ENCODE data around the gene TSGA10. TPM values are rescaled to one million over a fixed set of nuclear protein-coding genes. Genes with fewer than 3 reads are reported as not detected.

Gene TSGA10
- total RNA-seq, 1 experiment from 2014 or later: 6.6 TPM

DNA sequence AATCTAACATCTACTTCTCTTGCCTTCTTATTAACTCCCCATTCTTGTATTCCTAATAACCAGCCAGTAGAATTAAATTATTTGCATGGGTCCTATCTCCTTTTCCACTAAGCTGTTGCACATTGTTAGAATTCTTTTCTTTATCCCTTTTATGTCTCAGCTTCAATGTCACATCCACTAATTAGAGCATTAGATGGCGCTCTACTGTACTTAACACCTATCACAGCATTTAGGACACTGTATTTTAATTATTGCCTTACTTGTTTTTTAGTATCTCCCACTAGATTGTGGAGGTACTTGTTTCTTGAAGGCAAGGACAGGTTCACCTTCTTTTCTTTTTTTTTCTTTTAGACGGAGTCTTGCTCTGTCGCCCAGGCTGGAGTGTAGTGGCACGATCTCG lies 3.9 kb upstream of the TSGA10 start:
- Histone ChIP-seq H3K27ac (ENCODE audit: low read depth, low read length) (no peak overlapping the region), H2AFZ (ENCODE audit: low read depth, low read length, poor library complexity, severe bottlenecking) (no peak overlapping the region), H3K4me2 (ENCODE audit: low read length) (no peak overlapping the region), H3K9ac (ENCODE audit: low read length) (no peak overlapping the region), H3K36me3 (ENCODE audit: control insufficient read depth in 1 of 2, insufficient read depth in 2 of 2, low read length in 2 of 2) (0 out of 4 replicates have a peak, but pooled peaks cover 0 to 3% of the 10 kb centered on the region in 2 experiments), H3K79me2 (ENCODE audit: insufficient read depth, low read length) (peaks cover 5% of the 10 kb centered on the region; the same call in 1 of the 2 replicates), H3K9me3 (ENCODE audit: control insufficient read depth in 1 of 2, insufficient read depth in 1 of 2, low read depth in 1 of 2, low read length in 2 of 2) (no peaks in the 10 kb centered on the region), H3K4me3 (replicated peaks in 1 of 2; ENCODE audit: low read depth in 1 of 2, low read length in 2 of 2) (no peak overlapping the region), H3K4me1 (ENCODE audit: control insufficient read depth in 1 of 2, insufficient read depth in 2 of 2, low read length in 2 of 2) (peaks cover 11 to 13% of the 10 kb centered on the region in 2 experiments), H3K9me2 (ENCODE audit: insufficient read depth) (no peaks in the 10 kb centered on the region), H4K20me1 (ENCODE audit: insufficient read depth) (no peaks in the 10 kb centered on the region), H3K27me3 (ENCODE audit: insufficient read depth, low read length) (no peaks in the 10 kb centered on the region)
- no TSS peak for BruUV-seq (replicated peaks)
- ATAC-seq: no peak
- ChIA-PET RAD21 (ENCODE audit: low non-redundant PET in 1 of 2, low total read pairs in 2 of 2, uncharacterized antibody in 2 of 2, unreplicated experiment in 2 of 2) (no interaction called here), POLR2A (no interaction called here), CTCF (interaction anchor here (1.1 to 1.4 kb wide), 2 partner anchors 9 to 331 kb away, joined by 3 read pairs; partner anchors contain the start of gene REV1)
- intact Hi-C loops (cut with micrococcal nuclease): loop anchor here (10.0 kb wide), 1 partner anchor 336 kb away; the partner anchor contains the start of gene REV1
- TF ChIP-seq EGR1 (IDR thresholded peaks at IDR 0.05; ENCODE audit: low read depth) (no peak), YY1 (IDR thresholded peaks at IDR 0.05; ENCODE audit: extremely low read depth, insufficient replicate concordance, low read depth, low read length) (no peak), CEBPB (IDR thresholded peaks at IDR 0.05; ENCODE audit: low read depth) (no peak), RAD21 (IDR thresholded peaks at IDR 0.05; ENCODE audit: low read depth) (0 out of 2 replicates have a peak, but pooled peaks have one; percentile 12)
- TF ChIP-seq, protein P1, sequence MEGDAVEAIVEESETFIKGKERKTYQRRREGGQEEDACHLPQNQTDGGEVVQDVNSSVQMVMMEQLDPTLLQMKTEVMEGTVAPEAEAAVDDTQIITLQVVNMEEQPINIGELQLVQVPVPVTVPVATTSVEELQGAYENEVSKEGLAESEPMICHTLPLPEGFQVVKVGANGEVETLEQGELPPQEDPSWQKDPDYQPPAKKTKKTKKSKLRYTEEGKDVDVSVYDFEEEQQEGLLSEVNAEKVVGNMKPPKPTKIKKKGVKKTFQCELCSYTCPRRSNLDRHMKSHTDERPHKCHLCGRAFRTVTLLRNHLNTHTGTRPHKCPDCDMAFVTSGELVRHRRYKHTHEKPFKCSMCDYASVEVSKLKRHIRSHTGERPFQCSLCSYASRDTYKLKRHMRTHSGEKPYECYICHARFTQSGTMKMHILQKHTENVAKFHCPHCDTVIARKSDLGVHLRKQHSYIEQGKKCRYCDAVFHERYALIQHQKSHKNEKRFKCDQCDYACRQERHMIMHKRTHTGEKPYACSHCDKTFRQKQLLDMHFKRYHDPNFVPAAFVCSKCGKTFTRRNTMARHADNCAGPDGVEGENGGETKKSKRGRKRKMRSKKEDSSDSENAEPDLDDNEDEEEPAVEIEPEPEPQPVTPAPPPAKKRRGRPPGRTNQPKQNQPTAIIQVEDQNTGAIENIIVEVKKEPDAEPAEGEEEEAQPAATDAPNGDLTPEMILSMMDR (IDR thresholded peaks at IDR 0.05 in 2 of 3, conservative IDR thresholded peaks at IDR 0.05 in 1 of 3; ENCODE audit: borderline replicate concordance in 1 of 3, insufficient read depth in 1 of 3, low read depth in 2 of 3, low read length in 2 of 3): peak in 2 of 3 experiments; percentile 18 to 41; a peak in 3 of 6 replicates
- no peak for DNase-seq (ENCODE audit: low read depth, low spot score)

DNA sequence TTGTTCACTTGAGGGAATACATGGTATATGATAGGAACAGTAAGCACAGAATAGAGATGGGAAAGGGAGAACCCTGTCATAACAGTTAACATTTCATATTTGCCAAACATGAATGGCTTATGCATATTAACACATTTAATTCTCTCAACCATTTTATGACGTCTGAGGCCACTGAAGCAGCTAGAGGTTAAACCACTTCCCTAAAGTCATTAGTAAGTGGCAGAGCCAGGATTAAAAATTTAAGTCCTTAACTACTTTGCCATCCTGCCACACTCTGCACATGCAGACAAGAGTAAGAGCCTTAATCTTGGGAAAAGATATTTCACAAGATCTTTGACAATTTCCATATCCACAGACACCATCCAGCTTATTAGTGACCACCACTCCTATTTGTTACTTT lies 2.1 kb upstream of the TSGA10 start:
- Histone ChIP-seq H3K9me2 (ENCODE audit: insufficient read depth) (no peaks in the 10 kb centered on the region), H3K4me1 (ENCODE audit: control insufficient read depth in 1 of 2, insufficient read depth in 2 of 2, low read length in 2 of 2) (peaks cover 13 to 15% of the 10 kb centered on the region in 2 experiments), H3K79me2 (ENCODE audit: insufficient read depth, low read length) (peaks cover 5% of the 10 kb centered on the region; the same call in 1 of the 2 replicates), H2AFZ (ENCODE audit: low read depth, low read length, poor library complexity, severe bottlenecking) (no peak overlapping the region), H3K4me2 (ENCODE audit: low read length) (no peak overlapping the region), H4K20me1 (ENCODE audit: insufficient read depth) (no peaks in the 10 kb centered on the region), H3K27ac (ENCODE audit: low read depth, low read length) (no peak overlapping the region), H3K27me3 (ENCODE audit: insufficient read depth, low read length) (no peaks in the 10 kb centered on the region), H3K9me3 (ENCODE audit: control insufficient read depth in 1 of 2, insufficient read depth in 1 of 2, low read depth in 1 of 2, low read length in 2 of 2) (no peaks in the 10 kb centered on the region), H3K4me3 (replicated peaks in 1 of 2; ENCODE audit: low read depth in 1 of 2, low read length in 2 of 2) (no peak overlapping the region), H3K36me3 (ENCODE audit: control insufficient read depth in 1 of 2, insufficient read depth in 2 of 2, low read length in 2 of 2) (0 out of 4 replicates have a peak, but pooled peaks cover 0 to 3% of the 10 kb centered on the region in 2 experiments), H3K9ac (ENCODE audit: low read length) (no peak overlapping the region)
- intact Hi-C loops (cut with micrococcal nuclease): loop anchor here (10.0 kb wide), 1 partner anchor 338 kb away; the partner anchor contains the start of gene REV1
- DNase-seq (ENCODE audit: low read depth, low spot score) (no peak), ATAC-seq (no peak)
- CTCF ChIA-PET: no interaction called here
- RAD21 ChIA-PET (ENCODE audit: low non-redundant PET in 1 of 2, low total read pairs in 2 of 2, uncharacterized antibody in 2 of 2, unreplicated experiment in 2 of 2): no interaction called here
- POLR2A ChIA-PET: no interaction called here
- no TSS peak for BruUV-seq (replicated peaks)
- TF ChIP-seq ZFX (IDR thresholded peaks at IDR 0.05): no peak
- no peak for TF ChIP-seq ZNF274 (IDR thresholded peaks at IDR 0.05; ENCODE audit: low read depth, low read length)
- TF ChIP-seq EZH2 (IDR thresholded peaks at IDR 0.05): no peak
- no peak for TF ChIP-seq JUND (IDR thresholded peaks at IDR 0.05)
- no peak for TF ChIP-seq ELF1 (IDR thresholded peaks at IDR 0.05; ENCODE audit: borderline replicate concordance, low read depth)
- no peak for TF ChIP-seq YY1 (IDR thresholded peaks at IDR 0.05; ENCODE audit: extremely low read depth, insufficient replicate concordance, low read depth, low read length)
- no peak for TF ChIP-seq CBX3 (IDR thresholded peaks at IDR 0.05; ENCODE audit: low read depth)
- no peak for TF ChIP-seq CEBPB (IDR thresholded peaks at IDR 0.05; ENCODE audit: low read depth)
- TF ChIP-seq POLR2AphosphoS5 (IDR thresholded peaks at IDR 0.05; ENCODE audit: low read depth, low read length): no peak
- TF ChIP-seq, protein P2, sequence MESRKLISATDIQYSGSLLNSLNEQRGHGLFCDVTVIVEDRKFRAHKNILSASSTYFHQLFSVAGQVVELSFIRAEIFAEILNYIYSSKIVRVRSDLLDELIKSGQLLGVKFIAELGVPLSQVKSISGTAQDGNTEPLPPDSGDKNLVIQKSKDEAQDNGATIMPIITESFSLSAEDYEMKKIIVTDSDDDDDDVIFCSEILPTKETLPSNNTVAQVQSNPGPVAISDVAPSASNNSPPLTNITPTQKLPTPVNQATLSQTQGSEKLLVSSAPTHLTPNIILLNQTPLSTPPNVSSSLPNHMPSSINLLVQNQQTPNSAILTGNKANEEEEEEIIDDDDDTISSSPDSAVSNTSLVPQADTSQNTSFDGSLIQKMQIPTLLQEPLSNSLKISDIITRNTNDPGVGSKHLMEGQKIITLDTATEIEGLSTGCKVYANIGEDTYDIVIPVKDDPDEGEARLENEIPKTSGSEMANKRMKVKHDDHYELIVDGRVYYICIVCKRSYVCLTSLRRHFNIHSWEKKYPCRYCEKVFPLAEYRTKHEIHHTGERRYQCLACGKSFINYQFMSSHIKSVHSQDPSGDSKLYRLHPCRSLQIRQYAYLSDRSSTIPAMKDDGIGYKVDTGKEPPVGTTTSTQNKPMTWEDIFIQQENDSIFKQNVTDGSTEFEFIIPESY (IDR thresholded peaks at IDR 0.05; ENCODE audit: extremely low read depth, insufficient replicate concordance, low read length): no peak
- TF ChIP-seq, protein P1 (IDR thresholded peaks at IDR 0.05 in 2 of 3, conservative IDR thresholded peaks at IDR 0.05 in 1 of 3; ENCODE audit: borderline replicate concordance in 1 of 3, insufficient read depth in 1 of 3, low read depth in 2 of 3, low read length in 2 of 3): no peak

Data from HCT116 (cell line).